NCI-H82 (cell line): ENCODE measurements around the gene OR11L1.

ENCODE experiments used
- DNase-seq: peaks from one replicate; lab custom pipeline; 2025; lab: John Stamatoyannopoulos, UW

OR11L1 gene

DNA sequence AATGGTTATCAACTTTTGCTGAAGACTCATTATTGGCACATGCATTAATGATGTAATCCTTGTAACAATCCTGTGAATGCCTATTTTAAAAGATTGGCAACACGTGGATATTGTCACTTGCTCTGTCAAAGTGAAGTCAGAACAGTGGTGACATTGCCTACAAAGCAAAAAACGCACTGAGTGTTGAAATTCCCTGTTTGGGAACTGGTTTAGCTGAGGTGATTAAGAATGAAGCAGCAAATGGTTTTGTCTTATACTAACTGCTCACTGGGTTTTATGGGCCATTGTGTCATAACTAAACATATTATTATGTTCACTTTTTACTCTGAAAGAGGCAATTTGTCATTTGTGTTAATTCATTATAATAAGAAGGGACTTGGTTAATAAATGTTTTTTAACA lies 29.1 kb downstream of the OR11L1 start:
- DNase-seq, result no peak

DNA sequence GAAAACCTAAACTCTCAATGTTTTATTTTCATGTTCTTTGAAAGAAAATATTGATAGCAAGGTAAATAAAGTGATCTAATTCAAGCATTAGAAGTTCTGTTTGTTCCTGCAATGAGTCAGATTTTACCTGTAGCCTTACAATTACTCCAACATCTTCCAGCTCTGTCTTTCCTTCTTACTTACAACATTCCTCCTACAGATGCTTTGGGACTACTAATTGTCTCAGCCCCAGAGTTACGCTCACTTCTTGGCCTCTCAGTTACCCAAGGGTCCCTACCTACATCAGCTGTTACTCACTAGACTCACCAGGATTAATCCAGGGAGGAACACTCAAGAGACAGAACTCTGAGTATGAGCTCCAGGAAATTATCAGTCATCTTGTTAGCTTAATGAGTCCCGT lies 44.2 kb downstream of the OR11L1 start:
- DNase-seq, result no peak
